Measurements from ENCODE around the gene PPP6R1. TPM values are rescaled to one million over a fixed set of nuclear protein-coding genes. Genes with fewer than 3 reads are reported as not detected.

The PPP6R1 gene
- total RNA-seq, 1 donor from 2014 or later: 43.8 TPM

GRCh38 chr19:55247621-55248099 is 11.2 kb downstream of the PPP6R1 start:
- no peak overlapping the region for H3K4me3 ChIP-seq (ENCODE audit: low read depth, low read length)
- TF ChIP-seq CTCF (conservative IDR thresholded peaks at IDR 0.05; ENCODE audit: low read depth, low read length): no peak
- no peak for DNase-seq (ENCODE audit: low read depth)

DNA sequence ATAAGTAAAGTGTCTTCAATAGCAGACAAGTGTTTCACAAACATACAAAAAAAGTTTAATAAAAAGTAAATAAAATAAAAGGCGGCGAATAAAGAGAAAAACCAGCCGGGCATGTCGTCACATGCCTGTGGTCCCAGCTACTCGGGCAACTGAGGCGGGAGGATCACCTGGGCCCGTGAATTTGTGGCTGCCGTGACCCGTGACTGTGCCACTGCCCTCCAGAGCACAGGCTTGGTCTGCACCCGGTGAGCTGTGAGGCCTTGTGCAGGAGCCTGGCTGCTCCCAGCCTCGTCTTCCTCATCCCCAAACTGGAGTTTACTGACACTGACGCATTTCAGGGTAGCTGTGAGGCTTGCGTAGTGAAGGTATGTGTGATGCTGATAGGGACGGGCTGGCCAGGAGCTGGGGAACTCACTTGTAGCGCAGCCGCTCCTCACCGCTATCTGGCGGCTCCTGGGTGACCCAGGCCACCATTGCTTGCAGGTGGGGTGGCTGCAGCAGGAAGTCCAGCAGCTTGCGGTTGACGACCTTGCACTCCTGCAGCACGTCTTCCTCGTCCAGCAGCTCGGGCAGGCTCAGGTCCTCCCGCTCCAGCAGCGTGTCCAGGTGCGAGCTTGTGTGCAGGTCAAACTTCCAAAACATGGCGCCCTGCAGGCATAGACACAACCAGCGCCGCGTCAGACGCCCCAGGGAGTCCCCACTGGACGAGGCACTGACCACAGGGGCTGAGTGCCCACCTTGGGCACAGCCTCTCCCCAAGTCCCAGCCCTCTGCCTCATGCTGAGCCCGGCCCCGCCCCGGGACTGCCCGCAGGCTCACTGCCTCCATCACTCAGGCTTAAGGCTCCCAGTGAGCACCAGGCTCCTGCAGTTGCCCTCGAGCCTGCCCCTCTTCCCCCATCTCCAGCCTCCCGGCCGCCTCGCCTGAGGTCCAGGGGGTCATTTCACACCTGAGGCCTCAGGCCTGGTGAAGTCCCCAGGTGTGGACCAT is 12.1 kb downstream of the PPP6R1 start:
- no peak overlapping the region for H3K4me3 ChIP-seq (ENCODE audit: low read depth, low read length)
- no peak for DNase-seq (ENCODE audit: low read depth)
- TF ChIP-seq CTCF (conservative IDR thresholded peaks at IDR 0.05; ENCODE audit: low read depth, low read length): no peak

GRCh38 chr19:55245236-55245904 is 13.4 kb downstream of the PPP6R1 start:
- TF ChIP-seq CTCF (conservative IDR thresholded peaks at IDR 0.05; ENCODE audit: low read depth, low read length): no peak
- no peak for DNase-seq (ENCODE audit: low read depth)
- no peak overlapping the region for H3K4me3 ChIP-seq (ENCODE audit: low read depth, low read length)

GRCh38 chr19:55244004-55244680 is 14.7 kb downstream of the PPP6R1 start:
- H3K4me3 ChIP-seq (ENCODE audit: low read depth, low read length): no peak overlapping the region
- TF ChIP-seq CTCF (conservative IDR thresholded peaks at IDR 0.05; ENCODE audit: low read depth, low read length): no peak
- DNase-seq (ENCODE audit: low read depth): no peak

GRCh38 chr19:55242517-55242916 is 16.3 kb downstream of the PPP6R1 start:
- no peak for TF ChIP-seq CTCF (conservative IDR thresholded peaks at IDR 0.05; ENCODE audit: low read depth, low read length)
- DNase-seq (ENCODE audit: low read depth): no peak
- no peak overlapping the region for H3K4me3 ChIP-seq (ENCODE audit: low read depth, low read length)

- no peak for TF ChIP-seq CTCF (conservative IDR thresholded peaks at IDR 0.05; ENCODE audit: low read depth, low read length)
- no peak for DNase-seq (ENCODE audit: low read depth)
- no peak overlapping the region for H3K4me3 ChIP-seq (ENCODE audit: low read depth, low read length)
Measured at GRCh38 chr19:55241935-55242464, 16.8 kb downstream of the PPP6R1 start.

Measured in epithelial cell of proximal tubule (primary cell).